GM10266 (cell line): Measurements from ENCODE around the gene CKLF.

Experiments
- DNase-seq: peaks from one replicate; pipeline ENCODE4 v3.0.0; 2012; ENCODE audit errors: extremely low spot score
- CTCF ChIP-seq: IDR thresholded peaks from 2 replicates; pipeline ENCODE4 v1.5.1; 2012; ENCODE audit warnings: mild to moderate bottlenecking, low read depth; ENCODE audit not compliant: control insufficient read depth, insufficient read depth; ENCODE audit errors: missing control alignments

The CKLF gene

GRCh38 chr16:66596986-66597848 is 44.8 kb downstream of the CKLF start:
- DNase-seq, result no peak
- TF ChIP-seq CTCF, result no peak

GRCh38 chr16:66598111-66598510 is 45.7 kb downstream of the CKLF start:
- no peak for DNase-seq
- TF ChIP-seq CTCF, result no peak

- no peak for DNase-seq
These were observed 47.4 kb downstream of the CKLF start for GRCh38 chr16:66599726-66600125.

GRCh38 chr16:66600477-66600876 is 48.1 kb downstream of the CKLF start:
- no peak for DNase-seq
- no peak for TF ChIP-seq CTCF

More at GRCh38 chr16:66599726-66600125, 47.4 kb downstream of the CKLF start:
- no peak for TF ChIP-seq CTCF

GRCh38 chr16:66601471-66601870 is 49.1 kb downstream of the CKLF start:
- no peak for TF ChIP-seq CTCF
- DNase-seq, result no peak

- peak; percentile 50 for DNase-seq
- no peak for TF ChIP-seq CTCF
These were observed 51.4 kb downstream of the CKLF start for GRCh38 chr16:66603537-66604375.
